Mucosa of descending colon (tissue), 3 donors: ENCODE data around the gene CDH3. TPM values are rescaled to one million over a fixed set of nuclear protein-coding genes. Genes with fewer than 3 reads are reported as not detected.
A peak's percentile ranks its signal among the peaks of the same experiment; 100 is the strongest.

Source experiments
- ATAC-seq: fragments of 200-7000 bp; cut with Tn5 transposase; one replicate; pipeline ENCODE4 v1.9.1; 2020; ENCODE audit warnings: mild to moderate bottlenecking, moderate library complexity
- DNase-seq, 3 donors: peaks; one replicate each; pipeline ENCODE4 v3.0.0-alpha.2; 2020
- H3K36me3 ChIP-seq: fragments of 200-600 bp; one replicate; pipeline ENCODE4 v1.8.0; 2021; ENCODE audit warnings: low read depth, mild to moderate bottlenecking
- H3K4me1 ChIP-seq: fragments of 200-600 bp; one replicate; pipeline ENCODE4 v1.8.0; 2021; ENCODE audit warnings: low read depth, mild to moderate bottlenecking
- H3K4me3 ChIP-seq: fragments of 200-600 bp; one replicate; pipeline ENCODE4 v1.8.0; 2021; ENCODE audit warnings: mild to moderate bottlenecking
- H3K9me3 ChIP-seq: fragments of 200-600 bp; one replicate; pipeline ENCODE4 v1.8.0; 2021; ENCODE audit warnings: mild to moderate bottlenecking
- CTCF ChIP-seq: fragments of 200-600 bp; IDR thresholded peaks from one replicate; pipeline ENCODE4 v1.8.0; 2022; ENCODE audit warnings: antibody characterized with exemption, mild to moderate bottlenecking
- intact Hi-C, 2 donors: fragments of 100-400 bp; cut with DNase I in 1 of 2; cut with micrococcal nuclease in 1 of 2; formaldehyde crosslinking; loops; one replicate each; pipeline versions ENCODE4 v1.11.0 to v1.11.1; 2022; cut with DNase I, micrococcal nuclease
- long read RNA-seq, 2 donors: library from polyadenylated mRNA; unstranded; transcript quantifications; one replicate each; pipeline ENCODE4 v2.0.0, GENCODE V29; 2019 to 2021
- total RNA-seq, 3 donors: library from RNA; stranded (reverse); fragmentation: NEBNext Ultra II Directional in 2 of 3; extraction: Animal tissue kit (Norgen Biotek cat#: 25700) in 2 of 3; gene quantifications; one replicate each; pipeline versions ENCODE4 v1.2.1 to v1.2.4, GENCODE V29; 2021 to 2023
- donor health status: DM: no; HTN: no; CAD: no; lungs with moderate emphysema.
- donor health status: DM: no; HTN: no; CAD: no.
- donor health status: DM: no; HTN: yes; CAD: no.

Gene CDH3
- total RNA-seq = under 1 TPM; 0.22 to 0.77 (median 0.38) TPM
- long read RNA-seq, donor 1 = 0 reads
- long read RNA-seq, donor 2 = 0 reads

GRCh38 chr16:68644715-68645493, at the start of gene CDH3:
TSS of gene CDH3 (plus strand) at chr16:68645310. CDS start at chr16:68645380, 70 bp downstream.
- Histone ChIP-seq H3K4me3 (no peak within 1 kb of the TSS), H3K9me3 (no peaks in the 10 kb centered on the region), H3K36me3 (no peaks in the 10 kb centered on the region), H3K4me1 (peaks cover 23% of the 10 kb centered on the region)
- DNase-seq = peak; percentile 61 to 77 (median 64)
- intact Hi-C loops = no loop called here
- ATAC-seq = peak; percentile 86
- no peak for TF ChIP-seq CTCF

GRCh38 chr16:68596266-68596665, 48.8 kb upstream of the CDH3 start:
- no peak for DNase-seq
- H3K4me1 ChIP-seq = no peaks in the 10 kb centered on the region
- no peak for TF ChIP-seq CTCF
- intact Hi-C loops = no loop called here
- H3K9me3 ChIP-seq = no peaks in the 10 kb centered on the region
- H3K4me3 ChIP-seq = no peak overlapping the region
- no peaks in the 10 kb centered on the region for H3K36me3 ChIP-seq
- ATAC-seq = no peak

- H3K36me3 ChIP-seq = no peaks in the 10 kb centered on the region
- no peaks in the 10 kb centered on the region for H3K9me3 ChIP-seq
- H3K4me3 ChIP-seq = no peak overlapping the region
- no peaks in the 10 kb centered on the region for H3K4me1 ChIP-seq
- ATAC-seq (no peak), DNase-seq (no peak)
- no peak for TF ChIP-seq CTCF
- intact Hi-C loops = no loop called here
Observed at GRCh38 chr16:68599586-68599985, 45.5 kb upstream of the CDH3 start.

- H3K9me3 ChIP-seq = no peaks in the 10 kb centered on the region
- no peaks in the 10 kb centered on the region for H3K4me1 ChIP-seq
- intact Hi-C loops = no loop called here
- no peak overlapping the region for H3K4me3 ChIP-seq
- no peaks in the 10 kb centered on the region for H3K36me3 ChIP-seq
- no peak for TF ChIP-seq CTCF
- DNase-seq = no peak
- no peak for ATAC-seq
Observed at GRCh38 chr16:68605746-68606145, 39.4 kb upstream of the CDH3 start.

GRCh38 chr16:68607443-68607842, 37.7 kb upstream of the CDH3 start:
- intact Hi-C loops = no loop called here
- Histone ChIP-seq H3K9me3 (no peaks in the 10 kb centered on the region), H3K4me1 (no peaks in the 10 kb centered on the region), H3K36me3 (no peaks in the 10 kb centered on the region), H3K4me3 (no peak overlapping the region)
- DNase-seq (no peak), ATAC-seq (no peak)
- no peak for TF ChIP-seq CTCF
